ENCODE results near the gene WASL.

DNA sequence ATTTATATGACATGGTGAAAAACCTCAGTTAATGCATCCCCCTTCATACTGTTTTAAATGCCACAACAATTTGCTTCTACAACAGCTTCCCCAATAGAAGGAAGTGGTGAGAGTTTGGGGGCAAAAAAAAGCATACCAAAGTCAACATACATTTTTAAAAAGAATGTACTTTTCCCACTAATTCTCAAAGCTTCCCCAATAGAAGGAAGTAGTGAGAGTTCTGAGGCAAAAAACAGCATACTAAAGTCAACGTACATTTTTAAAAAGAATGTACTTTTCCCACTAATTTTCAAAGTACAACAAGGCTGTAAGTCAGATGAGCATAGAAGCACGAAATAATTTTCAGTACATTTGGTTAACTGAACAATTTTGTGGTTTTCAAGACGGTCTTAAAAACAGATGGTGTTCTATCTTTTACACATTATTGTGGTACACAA lies 24.0 kb downstream of the WASL start:
- TF ChIP-seq MXI1 (conservative IDR thresholded peaks at IDR 0.05; ENCODE audit: poor library complexity, severe bottlenecking) (no peak), RAD21 (conservative IDR thresholded peaks at IDR 0.05) (no peak), POLR2AphosphoS5 (IDR thresholded peaks at IDR 0.05) (no peak)
- TF ChIP-seq, protein P1, sequence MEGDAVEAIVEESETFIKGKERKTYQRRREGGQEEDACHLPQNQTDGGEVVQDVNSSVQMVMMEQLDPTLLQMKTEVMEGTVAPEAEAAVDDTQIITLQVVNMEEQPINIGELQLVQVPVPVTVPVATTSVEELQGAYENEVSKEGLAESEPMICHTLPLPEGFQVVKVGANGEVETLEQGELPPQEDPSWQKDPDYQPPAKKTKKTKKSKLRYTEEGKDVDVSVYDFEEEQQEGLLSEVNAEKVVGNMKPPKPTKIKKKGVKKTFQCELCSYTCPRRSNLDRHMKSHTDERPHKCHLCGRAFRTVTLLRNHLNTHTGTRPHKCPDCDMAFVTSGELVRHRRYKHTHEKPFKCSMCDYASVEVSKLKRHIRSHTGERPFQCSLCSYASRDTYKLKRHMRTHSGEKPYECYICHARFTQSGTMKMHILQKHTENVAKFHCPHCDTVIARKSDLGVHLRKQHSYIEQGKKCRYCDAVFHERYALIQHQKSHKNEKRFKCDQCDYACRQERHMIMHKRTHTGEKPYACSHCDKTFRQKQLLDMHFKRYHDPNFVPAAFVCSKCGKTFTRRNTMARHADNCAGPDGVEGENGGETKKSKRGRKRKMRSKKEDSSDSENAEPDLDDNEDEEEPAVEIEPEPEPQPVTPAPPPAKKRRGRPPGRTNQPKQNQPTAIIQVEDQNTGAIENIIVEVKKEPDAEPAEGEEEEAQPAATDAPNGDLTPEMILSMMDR (IDR thresholded peaks at IDR 0.05; ENCODE audit: poor library complexity, severe bottlenecking): no peak
- TF ChIP-seq, protein P2, sequence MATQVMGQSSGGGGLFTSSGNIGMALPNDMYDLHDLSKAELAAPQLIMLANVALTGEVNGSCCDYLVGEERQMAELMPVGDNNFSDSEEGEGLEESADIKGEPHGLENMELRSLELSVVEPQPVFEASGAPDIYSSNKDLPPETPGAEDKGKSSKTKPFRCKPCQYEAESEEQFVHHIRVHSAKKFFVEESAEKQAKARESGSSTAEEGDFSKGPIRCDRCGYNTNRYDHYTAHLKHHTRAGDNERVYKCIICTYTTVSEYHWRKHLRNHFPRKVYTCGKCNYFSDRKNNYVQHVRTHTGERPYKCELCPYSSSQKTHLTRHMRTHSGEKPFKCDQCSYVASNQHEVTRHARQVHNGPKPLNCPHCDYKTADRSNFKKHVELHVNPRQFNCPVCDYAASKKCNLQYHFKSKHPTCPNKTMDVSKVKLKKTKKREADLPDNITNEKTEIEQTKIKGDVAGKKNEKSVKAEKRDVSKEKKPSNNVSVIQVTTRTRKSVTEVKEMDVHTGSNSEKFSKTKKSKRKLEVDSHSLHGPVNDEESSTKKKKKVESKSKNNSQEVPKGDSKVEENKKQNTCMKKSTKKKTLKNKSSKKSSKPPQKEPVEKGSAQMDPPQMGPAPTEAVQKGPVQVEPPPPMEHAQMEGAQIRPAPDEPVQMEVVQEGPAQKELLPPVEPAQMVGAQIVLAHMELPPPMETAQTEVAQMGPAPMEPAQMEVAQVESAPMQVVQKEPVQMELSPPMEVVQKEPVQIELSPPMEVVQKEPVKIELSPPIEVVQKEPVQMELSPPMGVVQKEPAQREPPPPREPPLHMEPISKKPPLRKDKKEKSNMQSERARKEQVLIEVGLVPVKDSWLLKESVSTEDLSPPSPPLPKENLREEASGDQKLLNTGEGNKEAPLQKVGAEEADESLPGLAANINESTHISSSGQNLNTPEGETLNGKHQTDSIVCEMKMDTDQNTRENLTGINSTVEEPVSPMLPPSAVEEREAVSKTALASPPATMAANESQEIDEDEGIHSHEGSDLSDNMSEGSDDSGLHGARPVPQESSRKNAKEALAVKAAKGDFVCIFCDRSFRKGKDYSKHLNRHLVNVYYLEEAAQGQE (IDR thresholded peaks at IDR 0.05; ENCODE audit: borderline replicate concordance): no peak

Measured in neural cell (in vitro differentiated cells).